Right lobe of liver (tissue), 6 donors: ENCODE results near the gene RARS2. TPM values are rescaled to one million over a fixed set of nuclear protein-coding genes. Genes with fewer than 3 reads are reported as not detected.

Experiments used
- ATAC-seq, 4 donors: fragments of 200-7000 bp; cut with Tn5 transposase; one replicate each; pipeline ENCODE4 v1.9.1; 2020; ENCODE audit warnings: mild to moderate bottlenecking in 4 of 4, moderate library complexity in 4 of 4
- DNase-seq, 3 donors: peaks; one replicate each; pipeline ENCODE4 v3.0.0-alpha.2; 2020
- H3K27ac ChIP-seq, 3 donors: fragments of 200-600 bp; one replicate each; pipeline ENCODE4 v1.8.0; 2022
- H3K27me3 ChIP-seq, 2 donors: fragments of 200-600 bp; one replicate each; pipeline ENCODE4 v1.8.0; 2022
- H3K36me3 ChIP-seq, 4 donors: fragments of 200-600 bp; sonication (generic) in 1 of 4; one replicate each; pipeline versions ENCODE4 v1.5.1 to v1.8.0; 2017 to 2022; ENCODE audit warnings: control low read depth in 1 of 4
- H3K4me1 ChIP-seq, 4 donors: fragments of 200-600 bp; sonication (generic) in 1 of 4; one replicate each; pipeline versions ENCODE4 v1.5.1 to v1.8.0; 2017 to 2022; ENCODE audit warnings: control low read depth in 1 of 4
- H3K4me3 ChIP-seq, 3 donors: fragments of 200-600 bp; one replicate each; pipeline ENCODE4 v1.8.0; 2022
- H3K9me3 ChIP-seq, 4 donors: fragments of 200-600 bp; sonication (generic) in 1 of 4; one replicate each; pipeline versions ENCODE4 v1.5.1 to v1.8.0; 2017 to 2022; ENCODE audit warnings: control low read depth in 1 of 4
- CTCF ChIP-seq, 4 donors: fragments of 200-600 bp in 3 of 4; fragments of 450-650 bp in 1 of 4; IDR thresholded peaks; one replicate each; pipeline versions ENCODE4 v1.5.1 to v1.8.0; 2016 to 2022; ENCODE audit warnings: antibody characterized with exemption in 4 of 4, mild to moderate bottlenecking in 2 of 4
- POLR2A ChIP-seq: fragments of 450-650 bp; IDR thresholded peaks from one replicate; pipeline ENCODE4 v1.6.1; 2017; ENCODE audit warnings: antibody characterized with exemption, mild to moderate bottlenecking
- WGBS: methylation state at CpG from one replicate; pipeline ENCODE4 v1.1.6; 2018; ENCODE audit warnings: low coverage, low lambda C conversion rate; ENCODE audit not compliant: insufficient coverage; ENCODE audit errors: missing lambda C conversion rate; 5-methylcytosine and 5-hydroxymethylcytosine counted together
- intact Hi-C, 2 donors: fragments of 100-400 bp; cut with DNase I; formaldehyde crosslinking; loops; one replicate each; pipeline versions ENCODE4 v1.11.2 to v1.14.1; 2022
- total RNA-seq, 6 experiments: library from RNA; depleted of rRNA in 2 of 6; stranded (reverse); fragments of >200 nt in 2 of 6; fragmentation: NEBNext Ultra II Directional in 3 of 6; extraction: Animal tissue kit (Norgen Biotek cat#: 25700) in 3 of 6; gene quantifications; one replicate each; pipeline versions ENCODE4 v1.1.0 to v1.2.4, GENCODE V29; 2016 to 2023
- donor health status: DM: no; HTN: yes; CAD: no.
- donor health status: DM: no; HTN: no; CAD: no.
- donor health status: DM: no; HTN: no; CAD: no.
- donor health status: DM: no; HTN: yes; CAD: no.
- donor health status: DM: no; HTN: yes; CAD: no.

RARS2 gene
- total RNA-seq, 6 experiments from 2014 or later: 13.5 to 19.3 (median 14.6) TPM

DNA sequence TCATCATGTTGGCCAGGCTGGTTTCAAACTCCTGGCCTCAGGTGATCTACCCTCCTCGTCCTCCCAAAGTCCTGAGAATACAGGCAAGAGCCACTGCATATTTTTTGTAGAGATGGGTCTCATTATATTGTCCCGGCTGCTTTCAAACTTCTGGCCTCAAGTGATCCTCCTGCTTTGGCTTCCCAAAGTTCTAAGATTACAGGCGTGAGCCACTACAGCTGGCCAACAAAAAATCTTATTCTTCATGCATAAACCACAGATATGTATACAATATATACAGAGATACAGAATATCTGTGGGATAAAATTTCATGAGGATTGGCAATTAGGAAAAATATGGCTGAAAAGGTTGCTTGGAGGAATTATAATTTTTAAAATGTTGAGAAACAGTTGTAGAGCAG lies 67.1 kb downstream of the RARS2 start:
- no peaks in the 10 kb centered on the region for H3K27me3 ChIP-seq
- H3K36me3 ChIP-seq: peaks cover 0 to 39% (median 7%) of the 10 kb centered on the region in 4 donors
- H3K4me1 ChIP-seq: no peaks in the 10 kb centered on the region
- H3K9me3 ChIP-seq: no peaks in the 10 kb centered on the region
- no peak for ATAC-seq
- WGBS: 98% methylated on average over 3 of the region's 3 CpGs
- no peak for TF ChIP-seq POLR2A
- no peak overlapping the region for H3K27ac ChIP-seq
- H3K4me3 ChIP-seq: no peak overlapping the region
- intact Hi-C loops: no loop called here
- DNase-seq: no peak

- DNase-seq (no peak), ATAC-seq (no peak)
- H3K36me3 ChIP-seq: peaks cover 0 to 58% (median 11%) of the 10 kb centered on the region in 4 donors
- intact Hi-C loops: no loop called here
- TF ChIP-seq POLR2A (no peak), CTCF (IDR thresholded peaks at IDR 0.05) (no peak)
- WGBS: 95% methylated on average over 8 of the region's 8 CpGs
- no peak overlapping the region for H3K4me3 ChIP-seq
- no peaks in the 10 kb centered on the region for H3K9me3 ChIP-seq
- H3K4me1 ChIP-seq: no peaks in the 10 kb centered on the region
- H3K27me3 ChIP-seq: no peaks in the 10 kb centered on the region
- H3K27ac ChIP-seq: no peak overlapping the region
These were observed 71.3 kb downstream of the RARS2 start for GRCh38 chr6:87518453-87518852.

DNA sequence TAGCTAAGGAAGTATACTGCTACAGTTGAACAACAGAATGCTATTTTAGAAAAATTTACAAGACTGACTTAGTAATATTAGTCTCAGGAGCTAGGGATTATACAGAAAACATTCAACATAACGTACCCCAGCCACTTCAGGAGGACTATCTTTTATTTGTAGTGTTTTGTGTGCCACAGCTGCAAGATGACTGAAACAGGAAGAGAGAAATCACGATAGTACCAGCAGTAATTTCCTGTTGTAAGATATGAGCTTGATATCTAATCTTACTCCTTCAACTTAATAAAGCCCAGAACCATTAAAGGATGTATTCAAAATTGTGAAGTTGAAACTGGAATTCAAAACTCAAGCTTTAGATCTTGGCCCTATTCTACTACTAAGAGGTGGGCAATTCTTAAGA lies 75.0 kb downstream of the RARS2 start:
- DNase-seq (no peak), ATAC-seq (no peak)
- H3K4me1 ChIP-seq: no peaks in the 10 kb centered on the region
- TF ChIP-seq POLR2A (no peak), CTCF (IDR thresholded peaks at IDR 0.05) (no peak)
- no peaks in the 10 kb centered on the region for H3K9me3 ChIP-seq
- peaks cover 0 to 71% (median 15%) of the 10 kb centered on the region in 4 donors for H3K36me3 ChIP-seq
- WGBS: 55% methylated on average over 2 of the region's 2 CpGs
- H3K27me3 ChIP-seq: no peaks in the 10 kb centered on the region
- no peak overlapping the region for H3K27ac ChIP-seq
- no peak overlapping the region for H3K4me3 ChIP-seq
- intact Hi-C loops: no loop called here

GRCh38 chr6:87504441-87504840 lies 85.3 kb downstream of the RARS2 start:
- H3K4me1 ChIP-seq: no peaks in the 10 kb centered on the region
- H3K9me3 ChIP-seq: no peaks in the 10 kb centered on the region
- no peak for ATAC-seq
- H3K27ac ChIP-seq: no peak overlapping the region
- no peaks in the 10 kb centered on the region for H3K27me3 ChIP-seq
- DNase-seq: no peak
- TF ChIP-seq POLR2A: no peak
- no peak for TF ChIP-seq CTCF (IDR thresholded peaks at IDR 0.05)
- peaks cover 0 to 36% (median 3%) of the 10 kb centered on the region in 4 donors for H3K36me3 ChIP-seq
- WGBS: 82% methylated on average over 1 of the region's 1 CpG
- no peak overlapping the region for H3K4me3 ChIP-seq
- intact Hi-C loops: no loop called here

- peaks cover 0 to 25% (median 3%) of the 10 kb centered on the region in 4 donors for H3K36me3 ChIP-seq
- intact Hi-C loops: no loop called here
- ATAC-seq: peak in 1 of 4 donors; percentile 44
These were observed 87.8 kb downstream of the RARS2 start for GRCh38 chr6:87501809-87502572.

More at GRCh38 chr6:87501809-87502572, 87.8 kb downstream of the RARS2 start:
- Histone ChIP-seq H3K27me3 (no peaks in the 10 kb centered on the region), H3K4me1 (no peaks in the 10 kb centered on the region), H3K27ac (no peak overlapping the region), H3K9me3 (no peaks in the 10 kb centered on the region), H3K4me3 (no peak overlapping the region)
- DNase-seq: no peak
- WGBS: 85% methylated on average over 6 of the region's 6 CpGs
- TF ChIP-seq POLR2A (no peak), CTCF (IDR thresholded peaks at IDR 0.05) (no peak)
